ENCODE results near the gene NDUFS7.
A peak's percentile ranks its signal among the peaks of the same experiment; 100 is the strongest.
"Not testable (repeated sequence)": the region's sequence is repeated elsewhere in the genome, so short reads cannot be mapped to it uniquely, and the experiment has no call there.

NDUFS7 gene

DNA sequence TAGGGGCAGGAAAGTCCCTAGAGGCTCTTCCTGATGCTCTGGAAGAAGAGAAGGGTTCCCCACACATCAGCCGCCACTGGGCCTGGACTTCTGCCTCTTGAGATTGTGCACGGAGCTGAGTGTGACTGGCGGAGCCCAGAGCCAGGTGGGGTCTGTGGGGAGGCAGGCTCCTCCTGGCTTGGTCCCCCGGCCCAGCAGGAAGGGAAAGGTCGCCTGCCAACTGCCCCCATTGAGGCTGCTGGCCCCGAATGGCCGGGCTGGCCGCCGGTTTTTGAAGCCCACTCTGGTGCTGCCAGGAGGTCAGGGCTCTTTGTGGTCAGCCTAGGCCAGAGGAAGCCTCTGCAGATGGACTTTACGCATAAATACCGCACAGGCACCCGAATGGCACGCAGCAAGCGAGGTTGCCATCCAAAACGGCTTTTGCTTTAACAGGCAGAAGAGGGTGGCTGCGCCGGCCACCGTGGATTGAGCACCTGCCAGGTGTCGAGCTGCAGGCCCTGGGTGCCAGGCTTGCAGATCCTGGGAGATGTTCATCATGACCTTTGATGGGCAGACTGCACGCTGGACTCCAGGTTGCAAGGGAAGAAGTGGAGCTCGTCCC is 28.7 kb downstream of the NDUFS7 start:
- Histone ChIP-seq H3K79me2 (ENCODE audit: control insufficient read depth, insufficient read depth, low read length, unreplicated experiment) (peaks cover 90% of the 10 kb centered on the region), H3K27me3 (ENCODE audit: insufficient read depth, low read length) (no peaks in the 10 kb centered on the region), H3K4me3 (ENCODE audit: low read depth, low read length) (no peak overlapping the region), H3K4me1 (ENCODE audit: control insufficient read depth, insufficient read depth, low read length, unreplicated experiment) (peaks cover 45% of the 10 kb centered on the region), H3K27ac (ENCODE audit: low read depth, low read length) (no peak overlapping the region), H3K36me3 (ENCODE audit: insufficient read depth, low read length) (no peaks in the 10 kb centered on the region), H2AFZ (ENCODE audit: low read length, unreplicated experiment) (no peak overlapping the region)

DNA sequence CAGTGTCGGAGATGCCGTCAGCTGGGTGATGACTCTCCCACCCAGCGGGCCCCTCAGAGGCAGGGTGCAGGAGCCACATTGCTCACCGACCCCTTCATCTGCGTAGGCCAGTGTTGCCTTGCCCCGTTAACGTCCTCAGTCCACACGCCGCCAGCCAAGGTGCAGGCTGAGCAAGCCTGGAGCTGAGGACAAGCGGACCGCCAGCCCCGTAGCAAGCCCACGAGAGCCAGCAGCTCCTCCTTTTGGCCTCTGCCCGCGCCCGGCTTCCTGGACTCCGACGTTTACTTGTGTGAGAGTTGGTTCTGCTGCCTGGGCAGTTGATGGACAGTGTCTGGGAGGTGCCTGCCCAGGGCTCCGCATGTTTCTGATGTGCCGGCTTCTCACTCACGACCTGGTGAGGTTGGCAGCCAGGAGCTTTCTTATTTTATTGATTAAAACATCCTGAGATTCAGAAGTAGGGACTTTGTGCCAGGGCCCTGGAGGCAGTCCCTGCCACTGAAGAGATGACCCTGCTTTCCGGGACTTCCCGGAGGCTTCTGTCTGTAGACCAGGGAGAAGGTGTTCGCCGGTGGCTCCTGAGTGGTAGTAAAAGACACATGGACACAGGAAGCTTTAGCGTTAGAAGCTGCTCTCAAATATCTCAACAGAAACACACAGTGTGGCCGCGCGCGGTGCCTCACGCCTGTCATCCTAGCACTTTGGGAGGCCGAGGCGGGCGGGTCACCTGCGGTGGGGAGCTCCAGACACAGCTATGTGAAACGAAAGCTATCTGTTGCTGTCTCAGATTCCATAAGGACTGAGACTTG is 29.5 kb downstream of the NDUFS7 start:
- peaks cover 93% of the 10 kb centered on the region for H3K79me2 ChIP-seq (ENCODE audit: control insufficient read depth, insufficient read depth, low read length, unreplicated experiment)
- no peaks in the 10 kb centered on the region for H3K27me3 ChIP-seq (ENCODE audit: insufficient read depth, low read length)
- no peaks in the 10 kb centered on the region for H3K36me3 ChIP-seq (ENCODE audit: insufficient read depth, low read length)
- no peak overlapping the region for H2AFZ ChIP-seq (ENCODE audit: low read length, unreplicated experiment)
- H3K4me3 ChIP-seq (ENCODE audit: low read depth, low read length) = no peak overlapping the region
- H3K27ac ChIP-seq (ENCODE audit: low read depth, low read length) = 0 out of 2 replicates have a peak overlapping the region, but pooled peaks have one; percentile 16
- H3K4me1 ChIP-seq (ENCODE audit: control insufficient read depth, insufficient read depth, low read length, unreplicated experiment) = peaks cover 45% of the 10 kb centered on the region

DNA sequence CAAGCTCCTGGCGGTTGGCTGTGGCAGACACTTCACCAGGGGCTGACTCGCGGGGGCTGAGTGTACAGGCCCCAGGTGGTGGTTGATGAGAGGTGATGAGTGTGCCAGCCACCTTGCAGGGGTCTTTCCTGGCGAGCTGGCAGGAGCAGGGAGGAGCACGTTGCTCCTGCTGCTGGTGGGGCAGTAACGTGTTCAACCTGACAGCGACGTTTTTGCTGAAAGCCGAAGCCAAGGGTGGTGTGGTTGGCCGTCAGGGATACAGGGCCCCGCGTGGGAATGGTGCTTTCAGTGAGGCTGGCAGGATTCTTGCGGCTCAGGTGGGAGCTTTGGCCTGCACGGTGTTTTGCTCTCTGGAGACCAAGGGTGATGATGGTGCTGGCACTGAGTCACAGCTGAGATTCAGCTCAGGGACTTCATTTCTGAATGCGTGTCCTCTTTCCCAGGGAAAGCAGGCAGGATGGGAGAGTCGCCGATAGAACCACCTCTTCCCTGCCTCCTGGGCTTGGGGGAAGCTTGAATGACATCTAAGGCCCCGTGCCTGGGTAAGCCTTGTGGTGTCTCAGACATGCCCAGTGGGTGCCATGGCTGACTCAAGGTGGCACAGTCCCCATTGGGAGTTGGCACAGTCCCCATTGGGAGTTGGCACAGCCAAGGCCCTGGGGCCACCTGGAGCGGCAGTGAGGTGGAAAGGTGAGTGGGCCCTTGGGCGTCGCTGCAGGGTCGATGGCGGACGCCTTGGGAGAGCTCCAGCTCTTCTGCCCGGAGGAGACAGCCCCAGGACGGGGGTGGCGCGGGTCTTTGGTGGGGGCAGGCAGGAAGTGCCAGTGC is 32.5 kb downstream of the NDUFS7 start:
- Histone ChIP-seq H3K27me3 (ENCODE audit: insufficient read depth, low read length) (no peaks in the 10 kb centered on the region), H3K27ac (ENCODE audit: low read depth, low read length) (peak overlapping the region; percentile 93), H3K4me3 (ENCODE audit: low read depth, low read length) (peak overlapping the region; percentile 35), H3K36me3 (ENCODE audit: insufficient read depth, low read length) (no peaks in the 10 kb centered on the region), H3K4me1 (ENCODE audit: control insufficient read depth, insufficient read depth, low read length, unreplicated experiment) (peaks cover 26% of the 10 kb centered on the region), H2AFZ (ENCODE audit: low read length, unreplicated experiment) (no peak overlapping the region), H3K79me2 (ENCODE audit: control insufficient read depth, insufficient read depth, low read length, unreplicated experiment) (peaks cover 85% of the 10 kb centered on the region)

DNA sequence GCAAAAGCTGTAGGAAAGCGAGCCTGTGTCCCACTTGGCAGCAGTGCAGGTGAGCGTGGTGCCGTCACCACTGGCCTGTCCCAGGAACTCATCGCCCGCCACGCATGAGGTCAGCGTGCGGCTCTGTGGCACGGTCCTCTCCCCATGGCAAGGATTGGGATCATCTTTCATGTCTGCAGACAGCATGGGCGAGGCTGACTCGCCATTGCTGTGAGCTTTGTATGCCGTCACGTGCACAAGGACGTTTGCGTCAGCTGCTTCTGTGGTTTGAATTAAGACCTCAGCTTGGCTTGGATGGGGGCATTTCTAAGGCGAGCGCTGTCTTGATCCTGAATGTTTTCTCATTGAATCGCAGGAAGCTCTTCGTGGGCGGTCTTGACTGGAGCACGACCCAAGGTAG is 33.4 kb downstream of the NDUFS7 start:
- H3K27ac ChIP-seq (ENCODE audit: low read depth, low read length) = 0 out of 2 replicates have a peak overlapping the region, but pooled peaks have one; percentile 93
- H3K36me3 ChIP-seq (ENCODE audit: insufficient read depth, low read length) = no peaks in the 10 kb centered on the region
- H3K4me3 ChIP-seq (ENCODE audit: low read depth, low read length) = no peak overlapping the region
- peaks cover 20% of the 10 kb centered on the region for H3K4me1 ChIP-seq (ENCODE audit: control insufficient read depth, insufficient read depth, low read length, unreplicated experiment)
- no peaks in the 10 kb centered on the region for H3K27me3 ChIP-seq (ENCODE audit: insufficient read depth, low read length)
- H3K79me2 ChIP-seq (ENCODE audit: control insufficient read depth, insufficient read depth, low read length, unreplicated experiment) = peaks cover 76% of the 10 kb centered on the region
- H2AFZ ChIP-seq (ENCODE audit: low read length, unreplicated experiment) = no peak overlapping the region

DNA sequence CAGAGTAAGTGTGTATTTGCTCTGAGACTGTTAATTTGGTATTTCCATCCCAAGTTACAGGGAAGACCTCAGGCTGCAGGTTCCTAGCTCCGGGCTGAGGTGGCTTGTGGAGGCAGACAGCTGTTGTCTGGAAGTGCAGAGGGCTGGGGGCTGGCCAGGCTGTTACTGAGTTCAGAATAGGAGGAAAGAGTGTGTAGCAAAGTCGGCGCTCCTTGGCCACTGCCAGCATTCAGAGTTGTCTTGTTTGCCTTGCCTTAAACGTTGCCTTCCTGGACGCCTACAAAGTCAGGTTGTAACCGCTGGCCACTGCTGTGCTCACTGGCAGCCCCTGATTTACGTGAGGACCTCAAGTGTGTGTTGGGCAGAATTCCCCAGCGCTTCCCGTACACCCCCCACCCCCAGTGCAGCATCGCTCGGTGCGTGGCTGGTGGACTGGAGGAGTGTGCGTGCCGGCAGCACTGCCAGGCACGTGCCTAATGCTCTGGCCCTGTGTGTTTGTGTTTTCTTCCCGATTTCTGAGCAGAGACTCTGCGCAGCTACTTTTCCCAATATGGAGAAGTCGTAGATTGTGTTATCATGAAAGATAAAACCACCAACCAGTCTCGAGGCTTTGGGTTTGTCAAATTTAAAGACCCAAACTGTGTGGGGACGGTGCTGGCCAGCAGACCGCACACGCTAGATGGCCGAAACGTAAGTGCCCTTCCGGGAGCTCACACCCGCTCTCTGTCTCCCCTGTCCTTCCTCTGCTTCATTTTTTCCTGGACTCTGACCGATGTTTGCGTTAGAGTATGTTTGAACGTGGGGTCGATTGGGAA is 34.2 kb downstream of the NDUFS7 start:
- no peaks in the 10 kb centered on the region for H3K27me3 ChIP-seq (ENCODE audit: insufficient read depth, low read length)
- peaks cover 20% of the 10 kb centered on the region for H3K4me1 ChIP-seq (ENCODE audit: control insufficient read depth, insufficient read depth, low read length, unreplicated experiment)
- no peak overlapping the region for H2AFZ ChIP-seq (ENCODE audit: low read length, unreplicated experiment)
- H3K36me3 ChIP-seq (ENCODE audit: insufficient read depth, low read length) = no peaks in the 10 kb centered on the region
- no peak overlapping the region for H3K4me3 ChIP-seq (ENCODE audit: low read depth, low read length)
- no peak overlapping the region for H3K27ac ChIP-seq (ENCODE audit: low read depth, low read length)
- peaks cover 68% of the 10 kb centered on the region for H3K79me2 ChIP-seq (ENCODE audit: control insufficient read depth, insufficient read depth, low read length, unreplicated experiment)

DNA sequence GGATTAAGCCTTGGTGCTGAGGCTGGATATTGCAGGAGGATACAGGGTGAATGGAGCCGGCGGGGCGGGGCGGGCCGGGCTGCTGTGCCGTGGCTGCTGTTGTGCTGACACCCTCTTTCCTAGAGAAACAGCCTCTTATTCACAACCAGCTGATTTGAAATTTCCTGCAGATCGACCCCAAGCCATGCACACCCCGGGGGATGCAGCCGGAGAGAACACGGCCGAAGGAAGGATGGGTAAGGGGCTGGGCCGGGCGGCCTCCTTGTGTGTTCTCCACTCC is 34.7 kb downstream of the NDUFS7 start:
- no peaks in the 10 kb centered on the region for H3K27me3 ChIP-seq (ENCODE audit: insufficient read depth, low read length)
- H3K27ac ChIP-seq (ENCODE audit: low read depth, low read length) = no peak overlapping the region
- no peaks in the 10 kb centered on the region for H3K36me3 ChIP-seq (ENCODE audit: insufficient read depth, low read length)
- peaks cover 20% of the 10 kb centered on the region for H3K4me1 ChIP-seq (ENCODE audit: control insufficient read depth, insufficient read depth, low read length, unreplicated experiment)
- H3K79me2 ChIP-seq (ENCODE audit: control insufficient read depth, insufficient read depth, low read length, unreplicated experiment) = peaks cover 67% of the 10 kb centered on the region
- H2AFZ ChIP-seq (ENCODE audit: low read length, unreplicated experiment) = no peak overlapping the region
- H3K4me3 ChIP-seq (ENCODE audit: low read depth, low read length) = no peak overlapping the region

DNA sequence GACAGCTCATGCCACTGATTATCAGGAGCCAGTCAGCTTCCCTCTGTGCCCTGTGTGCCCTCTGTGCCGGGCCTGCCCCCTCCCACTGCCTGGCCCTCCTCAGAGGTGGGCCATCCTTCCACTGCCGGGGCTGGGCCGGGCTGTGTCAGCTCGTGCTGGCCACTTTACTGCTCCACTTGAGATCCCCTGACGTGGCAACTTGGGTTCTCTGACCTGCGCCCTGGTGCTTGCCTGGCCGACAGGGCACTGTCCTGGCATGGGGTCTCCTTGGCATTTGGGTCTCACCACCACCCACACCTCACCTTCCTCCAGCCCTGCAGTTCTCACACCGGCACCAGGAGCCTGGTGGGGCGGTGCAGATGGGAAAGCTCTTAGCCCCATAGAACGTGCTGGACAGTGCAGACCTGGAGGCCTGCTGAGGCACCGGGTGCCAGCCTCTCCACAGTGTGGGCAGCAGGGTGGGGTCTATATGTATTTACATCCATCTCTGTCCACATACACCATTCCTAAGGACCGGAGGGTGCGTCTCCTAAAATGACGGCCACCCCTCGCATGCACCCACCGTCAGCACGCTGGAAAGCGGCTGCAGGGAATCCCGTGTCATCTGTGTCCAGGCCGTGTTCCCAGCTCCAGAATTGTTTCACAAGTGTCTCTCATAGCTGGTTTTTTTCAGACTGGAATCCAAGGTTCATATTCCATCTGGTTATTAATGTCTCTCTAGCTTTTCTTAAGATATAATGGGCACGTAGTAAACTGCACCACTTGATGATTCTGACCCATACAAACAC is 35.4 kb downstream of the NDUFS7 start:
- Histone ChIP-seq H2AFZ (ENCODE audit: low read length, unreplicated experiment) (no peak overlapping the region), H3K27me3 (ENCODE audit: insufficient read depth, low read length) (no peaks in the 10 kb centered on the region), H3K79me2 (ENCODE audit: control insufficient read depth, insufficient read depth, low read length, unreplicated experiment) (peaks cover 61% of the 10 kb centered on the region), H3K36me3 (ENCODE audit: insufficient read depth, low read length) (no peaks in the 10 kb centered on the region), H3K4me3 (ENCODE audit: low read depth, low read length) (no peak overlapping the region), H3K27ac (ENCODE audit: low read depth, low read length) (no peak overlapping the region), H3K4me1 (ENCODE audit: control insufficient read depth, insufficient read depth, low read length, unreplicated experiment) (peaks cover 20% of the 10 kb centered on the region)

DNA sequence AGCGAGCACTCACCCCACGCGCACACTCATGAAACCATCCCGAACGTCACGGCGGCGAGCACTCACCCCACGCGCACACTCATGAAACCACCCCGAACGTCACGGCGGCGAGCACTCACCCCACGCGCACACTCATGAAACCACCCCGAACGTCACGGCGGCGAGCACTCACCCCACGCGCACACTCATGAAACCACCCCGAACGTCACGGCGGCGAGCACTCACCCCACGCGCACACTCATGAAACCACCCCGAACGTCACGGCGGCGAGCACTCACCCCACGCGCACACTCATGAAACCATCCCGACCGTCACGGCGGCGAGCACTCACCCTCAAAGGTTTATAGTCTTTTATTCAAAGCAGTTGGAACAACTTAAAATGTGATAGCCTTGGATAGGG is 36.4 kb downstream of the NDUFS7 start:
- Histone ChIP-seq H3K79me2 (ENCODE audit: control insufficient read depth, insufficient read depth, low read length, unreplicated experiment) (peaks cover 58% of the 10 kb centered on the region), H3K4me1 (ENCODE audit: control insufficient read depth, insufficient read depth, low read length, unreplicated experiment) (peaks cover 16% of the 10 kb centered on the region)
- not testable (repeated sequence) for H3K4me3 ChIP-seq (ENCODE audit: low read depth, low read length); H2AFZ ChIP-seq (ENCODE audit: low read length, unreplicated experiment); H3K36me3 ChIP-seq (ENCODE audit: insufficient read depth, low read length); H3K27me3 ChIP-seq (ENCODE audit: insufficient read depth, low read length); H3K27ac ChIP-seq (ENCODE audit: low read depth, low read length)

DNA sequence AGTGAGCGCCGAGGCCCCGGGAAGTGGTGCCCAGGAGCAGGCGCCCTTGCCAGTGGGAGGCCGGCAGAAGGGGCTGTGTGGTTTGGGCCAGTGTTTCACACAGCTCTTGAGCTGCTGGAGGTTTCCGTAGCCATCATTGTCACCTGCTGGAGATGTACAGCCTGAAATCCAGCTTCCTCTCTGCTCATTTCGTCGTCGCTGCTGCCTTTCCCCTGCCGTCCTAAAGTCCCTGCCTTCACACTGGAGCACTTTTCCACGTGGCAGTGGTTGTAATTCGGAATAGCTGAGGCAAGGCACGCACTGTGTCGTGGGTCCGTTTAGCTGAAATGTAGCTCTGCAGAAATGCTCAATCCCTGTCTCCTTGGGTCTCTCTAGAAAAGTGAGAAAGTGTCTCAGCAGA is 36.9 kb downstream of the NDUFS7 start:
- no peaks in the 10 kb centered on the region for H3K36me3 ChIP-seq (ENCODE audit: insufficient read depth, low read length)
- H3K27ac ChIP-seq (ENCODE audit: low read depth, low read length) = no peak overlapping the region
- H2AFZ ChIP-seq (ENCODE audit: low read length, unreplicated experiment) = no peak overlapping the region
- H3K4me1 ChIP-seq (ENCODE audit: control insufficient read depth, insufficient read depth, low read length, unreplicated experiment) = peaks cover 14% of the 10 kb centered on the region
- H3K4me3 ChIP-seq (ENCODE audit: low read depth, low read length) = no peak overlapping the region
- H3K27me3 ChIP-seq (ENCODE audit: insufficient read depth, low read length) = no peaks in the 10 kb centered on the region
- H3K79me2 ChIP-seq (ENCODE audit: control insufficient read depth, insufficient read depth, low read length, unreplicated experiment) = peaks cover 58% of the 10 kb centered on the region

Measured in ACC112 (cell line).